AG04450 (cell line): ENCODE results near the gene CFHR3. TPM values are rescaled to one million over a fixed set of nuclear protein-coding genes. Genes with fewer than 3 reads are reported as not detected.
"Not testable (repeated sequence)": the region's sequence is repeated elsewhere in the genome, so short reads cannot be mapped to it uniquely, and the experiment has no call there.

Source experiments
- CTCF ChIA-PET: fragments of 300-600, 350-600 bp; formaldehyde crosslinking; extraction: SDS; loops from one replicate; lab custom pipeline; 2022; ENCODE audit warnings: antibody characterized with exemption, inconsistent platforms; lab: Charles Lee
- POLR2A ChIA-PET: fragments of 350-600 bp; formaldehyde crosslinking; extraction: SDS; loops from one replicate; lab custom pipeline; 2021; ENCODE audit warnings: antibody characterized with exemption, inconsistent platforms; lab: Yijun Ruan, JAX
- DNase-seq: peaks from one replicate; pipeline ENCODE4 v3.0.0-alpha.2; 2011; ENCODE audit warnings: low read depth, low spot score
- H3K27ac ChIP-seq: one replicate; pipeline ENCODE4 v1.5.1; 2012; ENCODE audit warnings: low read depth, low read length, control low read depth
- H3K27me3 ChIP-seq: one replicate; pipeline ENCODE4 v1.6.0; 2012; ENCODE audit warnings: low read length; ENCODE audit not compliant: control insufficient read depth, insufficient read depth
- H3K4me3 ChIP-seq: 2 replicates; pipeline ENCODE4 v1.5.1; 2011; ENCODE audit warnings: mild to moderate bottlenecking, low read depth, low read length, control low read depth
- H3K9me3 ChIP-seq: 2 replicates; pipeline ENCODE4 v1.5.1; 2012; ENCODE audit warnings: low read length; ENCODE audit not compliant: control insufficient read depth, insufficient read depth
- polyA plus RNA-seq: library from polyadenylated mRNA; depleted of rRNA; stranded (reverse); fragments of >200 nt; gene quantifications from 2 replicates; pipeline ENCODE4 v1.2.3, GENCODE V29; 2011
- TF ChIP-seq, protein P1 (sequence below): IDR thresholded peaks from 2 replicates; pipeline ENCODE4 v1.5.1; 2011; ENCODE audit warnings: low read depth, low read length, control low read depth, inconsistent platforms

CFHR3 gene
- polyA plus RNA-seq, 1 experiment: not detected

DNA sequence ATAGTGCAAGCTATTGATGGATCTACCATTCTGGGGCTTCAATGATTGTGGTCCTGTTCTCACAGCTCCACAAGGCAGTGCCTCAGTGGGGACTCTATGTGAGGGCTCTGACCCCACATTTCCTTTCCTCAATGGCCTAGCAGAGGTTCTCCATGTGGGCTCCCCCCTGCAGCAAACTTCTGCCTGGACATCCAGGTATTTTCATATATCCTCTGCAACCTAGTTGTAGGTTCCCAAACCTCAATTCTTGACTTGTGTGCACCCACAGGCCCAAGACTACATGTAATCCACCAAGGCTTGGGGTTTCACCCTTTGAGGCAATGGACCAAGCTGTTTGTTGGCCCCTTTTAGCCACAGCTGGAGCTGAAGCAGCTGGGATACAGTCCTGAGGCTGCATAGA is 35.9 kb upstream of the CFHR3 start:
- DNase-seq: no peak
- Histone ChIP-seq H3K9me3 (no peaks in the 10 kb centered on the region; the same call in 1 of the 2 replicates), H3K27me3 (no peaks in the 10 kb centered on the region), H3K27ac (no peak overlapping the region), H3K4me3 (no peak overlapping the region)
- ChIA-PET CTCF (no interaction called here), POLR2A (no interaction called here)
- TF ChIP-seq, protein P1, sequence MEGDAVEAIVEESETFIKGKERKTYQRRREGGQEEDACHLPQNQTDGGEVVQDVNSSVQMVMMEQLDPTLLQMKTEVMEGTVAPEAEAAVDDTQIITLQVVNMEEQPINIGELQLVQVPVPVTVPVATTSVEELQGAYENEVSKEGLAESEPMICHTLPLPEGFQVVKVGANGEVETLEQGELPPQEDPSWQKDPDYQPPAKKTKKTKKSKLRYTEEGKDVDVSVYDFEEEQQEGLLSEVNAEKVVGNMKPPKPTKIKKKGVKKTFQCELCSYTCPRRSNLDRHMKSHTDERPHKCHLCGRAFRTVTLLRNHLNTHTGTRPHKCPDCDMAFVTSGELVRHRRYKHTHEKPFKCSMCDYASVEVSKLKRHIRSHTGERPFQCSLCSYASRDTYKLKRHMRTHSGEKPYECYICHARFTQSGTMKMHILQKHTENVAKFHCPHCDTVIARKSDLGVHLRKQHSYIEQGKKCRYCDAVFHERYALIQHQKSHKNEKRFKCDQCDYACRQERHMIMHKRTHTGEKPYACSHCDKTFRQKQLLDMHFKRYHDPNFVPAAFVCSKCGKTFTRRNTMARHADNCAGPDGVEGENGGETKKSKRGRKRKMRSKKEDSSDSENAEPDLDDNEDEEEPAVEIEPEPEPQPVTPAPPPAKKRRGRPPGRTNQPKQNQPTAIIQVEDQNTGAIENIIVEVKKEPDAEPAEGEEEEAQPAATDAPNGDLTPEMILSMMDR: no peak

DNA sequence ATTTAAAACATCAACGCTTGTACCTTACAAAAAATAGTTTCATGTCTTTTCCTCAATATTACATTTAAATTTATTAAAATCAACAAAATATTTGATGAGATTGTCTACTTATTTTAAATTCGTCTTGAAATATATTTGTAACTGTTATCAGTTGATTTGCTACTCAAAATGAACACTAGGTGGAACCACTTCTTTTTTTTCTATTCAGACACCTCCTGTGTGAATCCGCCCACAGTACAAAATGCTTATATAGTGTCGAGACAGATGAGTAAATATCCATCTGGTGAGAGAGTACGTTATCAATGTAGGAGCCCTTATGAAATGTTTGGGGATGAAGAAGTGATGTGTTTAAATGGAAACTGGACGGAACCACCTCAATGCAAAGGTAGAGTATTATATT is 31.4 kb upstream of the CFHR3 start:
- TF ChIP-seq, protein P1: peak; percentile 29; the same call in 1 of the 2 replicates
- H3K9me3 ChIP-seq, H3K27me3 ChIP-seq, POLR2A ChIA-PET, CTCF ChIA-PET, DNase-seq, H3K4me3 ChIP-seq, H3K27ac ChIP-seq: not testable (repeated sequence)

DNA sequence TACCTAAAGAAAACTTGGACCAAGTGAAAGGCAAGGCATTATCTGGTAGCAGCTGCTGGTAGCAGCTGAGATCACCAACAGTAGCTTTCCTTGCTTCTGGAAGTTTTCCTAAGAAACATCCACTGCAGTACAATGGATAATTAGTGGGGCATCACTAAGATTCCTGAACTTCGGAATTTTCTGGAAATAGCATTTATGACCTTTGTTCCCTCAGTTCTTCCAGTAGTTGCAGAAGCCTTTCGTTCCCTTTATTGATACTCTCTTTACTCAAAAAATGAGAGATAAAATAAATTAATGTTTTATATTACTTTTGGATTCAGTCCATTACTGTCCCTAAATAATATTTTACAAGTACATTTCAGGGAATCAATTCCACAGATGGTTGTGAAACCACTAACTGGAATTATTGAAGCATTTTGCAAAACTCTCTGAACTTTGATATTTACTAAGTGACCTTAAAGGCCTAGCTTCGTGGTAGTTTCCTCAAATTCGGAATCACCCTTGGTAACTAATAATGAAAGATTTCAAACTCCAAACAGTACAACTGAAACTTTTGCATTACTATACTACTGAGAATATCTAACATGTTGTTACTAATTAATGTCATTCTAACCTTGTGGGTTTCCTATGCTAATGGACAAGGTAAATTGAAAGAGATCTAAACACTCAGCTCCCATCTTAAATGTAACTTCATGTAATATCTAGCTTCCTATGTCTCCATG is 9.5 kb upstream of the CFHR3 start:
- DNase-seq, H3K27me3 ChIP-seq, POLR2A ChIA-PET, H3K9me3 ChIP-seq, CTCF ChIA-PET, H3K27ac ChIP-seq, H3K4me3 ChIP-seq: not testable (repeated sequence)

DNA sequence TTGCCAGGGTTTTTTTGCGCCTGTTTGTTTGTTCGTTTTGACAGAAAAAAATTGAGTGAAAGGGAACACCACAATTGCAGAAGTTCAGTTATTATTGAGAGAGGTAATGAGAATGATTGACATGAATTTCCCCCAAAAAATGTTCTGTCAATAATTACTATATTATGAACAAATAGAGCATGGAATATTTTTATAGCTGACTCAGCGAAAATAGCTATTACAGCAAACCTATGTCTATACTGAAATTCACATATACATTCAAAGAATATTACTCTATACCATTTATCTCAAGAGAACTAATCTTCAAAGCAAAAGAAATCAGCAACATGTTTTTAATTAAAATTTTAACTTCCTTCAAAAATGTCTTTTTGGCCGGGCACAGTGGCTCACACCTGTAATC is 4.8 kb upstream of the CFHR3 start:
- H3K27ac ChIP-seq, H3K9me3 ChIP-seq, DNase-seq, H3K27me3 ChIP-seq, H3K4me3 ChIP-seq, CTCF ChIA-PET: not testable (repeated sequence)
- POLR2A ChIA-PET: interaction anchor here (0.5 kb wide), 1 partner anchor 362 kb away, joined by 3 read pairs; no protein-coding TSS in a partner anchor

GRCh38 chr1:196773713-196774112 is 927 bp upstream of the CFHR3 start:
- Histone ChIP-seq H3K27ac (no peak overlapping the region), H3K9me3 (no peaks in the 10 kb centered on the region), H3K4me3 (no peak overlapping the region), H3K27me3 (no peaks in the 10 kb centered on the region)
- no peak for DNase-seq
- ChIA-PET POLR2A (no interaction called here), CTCF (no interaction called here)
- TF ChIP-seq, protein P1: no peak

- DNase-seq: no peak
- ChIA-PET POLR2A (no interaction called here), CTCF (no interaction called here)
- Histone ChIP-seq H3K27me3 (no peaks in the 10 kb centered on the region), H3K4me3 (no peak overlapping the region), H3K27ac (no peak overlapping the region), H3K9me3 (no peaks in the 10 kb centered on the region)
- TF ChIP-seq, protein P1: no peak
Observed at GRCh38 chr1:196774175-196774574, 465 bp upstream of the CFHR3 start.
